K562 treated with DMSO at 1 percent for 12 hours (cell line): Measurements from ENCODE around the gene HMGN2. TPM values are rescaled to one million over a fixed set of nuclear protein-coding genes. Genes with fewer than 3 reads are reported as not detected.

ENCODE experiments used
- total RNA-seq: library from RNA; unstranded; fragments of 300-600 nt; gene quantifications from 2 replicates; pipeline ENCODE4 v1.2.3, GENCODE V29; 2022; ENCODE audit not compliant: insufficient read depth

HMGN2 gene
- total RNA-seq, result 670 and 811 TPM in 2 replicates

DNA sequence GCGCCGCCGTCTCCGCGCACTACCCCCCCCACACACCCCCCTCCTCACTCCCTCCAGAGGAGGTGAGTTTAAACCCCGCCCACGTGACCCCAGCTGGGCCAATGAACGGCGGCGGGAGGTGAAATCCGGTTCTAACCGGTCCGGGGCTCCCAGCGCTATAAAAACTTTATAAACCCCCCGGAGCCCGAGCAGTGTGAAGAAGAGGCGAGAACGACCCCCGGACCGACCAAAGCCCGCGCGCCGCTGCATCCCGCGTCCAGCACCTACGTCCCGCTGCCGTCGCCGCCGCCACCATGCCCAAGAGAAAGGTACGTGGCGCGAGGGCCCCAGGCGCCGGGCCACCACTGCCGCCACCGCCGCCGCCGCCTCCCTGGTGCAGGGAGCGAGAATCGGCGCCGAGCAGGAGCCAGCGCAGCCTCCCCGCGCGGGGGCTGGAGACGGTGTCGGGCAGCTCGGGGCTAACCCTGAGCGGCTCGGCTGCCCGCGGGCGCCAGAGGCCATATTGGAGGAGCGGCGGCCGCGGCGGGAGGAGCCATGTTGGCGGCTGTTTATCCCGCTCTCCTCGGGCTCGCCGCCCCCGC lies at the start of gene HMGN2:
Gene HMGN2 (plus strand): TSS at position 121 of the 581 bp plus-strand sequence. CDS start 173 bp downstream, at position 294.

DNA sequence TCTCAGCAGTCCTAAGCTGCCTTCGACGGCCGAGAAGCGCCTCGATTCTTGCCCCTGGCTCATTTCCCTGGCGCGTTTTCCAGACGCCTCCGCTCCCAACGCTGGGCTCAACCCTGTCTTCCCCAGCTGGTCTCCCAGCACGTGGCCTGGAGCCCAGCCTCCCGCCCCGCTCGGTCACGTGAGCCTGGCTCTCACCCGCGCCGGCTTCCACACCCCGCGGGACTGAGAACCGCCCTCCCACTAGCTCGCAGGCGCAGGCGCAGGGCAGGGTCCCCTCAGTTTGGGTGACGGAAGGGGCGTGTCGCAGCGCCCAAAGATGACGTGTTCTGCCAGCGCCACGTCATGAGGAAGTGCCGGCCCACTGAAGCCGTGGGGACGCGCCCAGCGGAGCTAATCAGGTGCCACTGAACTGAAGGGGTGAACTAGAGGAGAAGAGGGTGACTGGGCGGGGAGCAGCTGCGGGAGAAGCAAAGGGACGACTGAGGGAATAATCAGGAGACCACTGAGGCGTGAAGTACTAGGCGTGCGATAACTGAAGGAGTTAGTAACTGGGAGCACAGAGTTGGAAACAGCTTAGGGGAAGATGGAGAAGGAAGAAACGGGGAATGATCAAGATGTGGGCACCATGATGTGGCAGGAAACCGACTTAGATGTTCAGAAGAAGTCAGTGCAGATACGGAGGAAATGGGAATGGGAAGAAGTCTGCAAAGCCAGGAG lies 40.1 kb upstream of the HMGN2 start, which contains the start of gene DHDDS:
Gene DHDDS (plus strand): TSS at position 343 of the 717 bp plus-strand sequence. CDS start 625 bp downstream, outside the sequence.

Other genes with a start within 250 kb of the HMGN2 start
- gene CEP85, start 238.2 kb upstream of the HMGN2 start, total RNA-seq, result 37.8 and 85.8 TPM in 2 replicates
- gene SH3BGRL3, start 192.4 kb upstream of the HMGN2 start, total RNA-seq, result 70.9 and 79.9 TPM in 2 replicates
- gene UBXN11, start 165.8 kb upstream of the HMGN2 start, total RNA-seq, result 15.6 and 18.2 TPM in 2 replicates
- 57.7 and 74.8 TPM in 2 replicates for gene CD52, start 154.5 kb upstream of the HMGN2 start, total RNA-seq
- gene CRYBG2, start 118.3 kb upstream of the HMGN2 start, total RNA-seq, result 2.4 and 7.7 TPM in 2 replicates
- not detected in 2 replicates for gene ZNF683, start 99.7 kb upstream of the HMGN2 start, total RNA-seq
- not detected in 2 replicates for gene LIN28A, start 61.6 kb upstream of the HMGN2 start, total RNA-seq
- 21.3 and 32.0 TPM in 2 replicates for gene DHDDS, start 40.1 kb upstream of the HMGN2 start, total RNA-seq
- gene RPS6KA1, start 57.3 kb downstream of the HMGN2 start, total RNA-seq, result 54.1 and 75.2 TPM in 2 replicates
- gene ARID1A, start 223.6 kb downstream of the HMGN2 start, total RNA-seq, result 17.2 and 64.1 TPM in 2 replicates